Left cardiac atrium (tissue), 4 donors: ENCODE data around the gene PCCA. TPM values are rescaled to one million over a fixed set of nuclear protein-coding genes. Genes with fewer than 3 reads are reported as not detected.
"Not testable (repeated sequence)": the region's sequence is repeated elsewhere in the genome, so short reads cannot be mapped to it uniquely, and the experiment has no call there.

Experiments
- ATAC-seq, 2 donors: fragments of 200-7000 bp; cut with Tn5 transposase; one replicate each; pipeline ENCODE4 v1.9.1; 2020; ENCODE audit warnings: mild to moderate bottlenecking in 2 of 2, moderate library complexity in 2 of 2
- DNase-seq: peaks from one replicate; pipeline ENCODE4 v3.0.0-alpha.2; 2020
- intact Hi-C, 2 donors: fragments of 100-400 bp; cut with DNase I; formaldehyde crosslinking; loops; one replicate each; pipeline versions ENCODE4 v1.14.1 to v1.15.1; 2022 to 2023
- total RNA-seq, 2 donors: library from RNA; stranded (reverse); fragmentation: NEBNext Ultra II Directional; extraction: Animal tissue kit (Norgen Biotek cat#: 25700); gene quantifications; one replicate each; pipeline ENCODE4 v1.2.1, GENCODE V29; 2021
- donor health status: DM: no; HTN: yes; CAD: no.
- donor health status: DM: no; HTN: yes; CAD: no; lungs with severe emphysema.
- donor health status: DM: yes; HTN: yes; CAD: no.
- donor health status: Dilated cardiomyopathy.

Gene PCCA
- total RNA-seq, 2 donors from 2014 or later: 47.1 to 51.1 TPM

DNA sequence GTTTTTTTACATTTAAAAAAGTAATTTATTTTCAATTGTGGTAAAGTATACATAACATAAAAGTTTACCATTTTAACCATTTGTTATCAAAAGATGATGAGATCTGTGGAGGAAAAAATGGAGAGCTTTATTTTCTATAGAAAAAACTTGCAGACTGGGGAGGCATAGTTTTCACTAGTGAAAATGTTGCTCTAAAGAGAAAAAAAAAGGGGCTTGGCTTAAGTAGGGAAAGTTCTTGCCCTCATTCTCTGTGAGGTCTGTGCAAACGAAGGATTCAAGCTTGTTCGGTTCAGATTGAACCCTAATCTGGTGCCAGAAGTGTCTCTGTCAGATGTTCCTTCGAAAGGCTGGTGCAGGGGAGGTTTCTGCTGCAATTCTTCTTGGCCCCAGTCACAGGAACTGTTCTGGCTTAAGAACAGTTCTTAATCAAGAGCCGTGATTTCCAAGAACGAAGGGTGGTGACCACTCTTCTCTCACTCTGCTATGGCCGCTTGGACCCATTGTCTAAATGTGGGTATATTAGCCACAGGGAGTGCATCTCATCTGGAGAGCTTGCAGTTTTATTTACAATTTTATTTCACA is 42.1 kb downstream of the PCCA start:
- peak; percentile 55 to 58 for ATAC-seq

DNA sequence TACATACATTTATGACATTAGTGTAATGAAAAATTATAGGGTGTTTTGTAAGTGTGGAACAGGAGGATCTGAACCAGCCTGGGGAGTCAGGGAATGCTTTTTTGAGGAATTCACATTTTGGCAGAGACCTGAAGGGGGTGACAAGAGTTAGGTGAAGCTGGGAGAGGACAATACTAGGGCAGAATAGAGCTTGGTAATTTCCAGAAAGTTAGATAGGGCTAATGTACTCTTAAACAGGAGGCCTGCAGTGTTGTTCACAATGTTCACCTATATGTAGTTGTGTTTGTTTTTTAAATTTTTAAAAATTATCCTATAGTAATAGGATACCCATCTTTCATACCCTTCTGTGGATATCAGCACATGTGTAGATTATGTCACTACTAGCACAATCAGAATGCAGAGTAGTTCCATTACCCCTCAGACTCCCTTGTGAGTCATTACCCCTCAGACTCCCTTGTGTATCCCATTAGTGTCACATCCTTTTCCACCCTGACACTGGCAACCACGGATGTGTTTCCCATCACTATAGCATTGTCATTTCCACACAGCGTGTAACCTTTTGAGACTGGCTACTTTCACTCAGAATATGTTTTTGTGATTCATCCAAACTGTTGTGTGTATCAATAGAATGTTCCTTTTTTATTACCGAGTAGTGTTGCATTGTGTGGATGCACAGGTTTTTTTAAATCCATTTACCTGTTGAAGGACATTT is 43.1 kb downstream of the PCCA start:
- DNase-seq (no peak), ATAC-seq (peak in 1 of 2 donors; percentile 93)
- intact Hi-C loops: no loop called here

More for the DNA sequence above, 42.1 kb downstream of the PCCA start:
- intact Hi-C loops: no loop called here
- no peak for DNase-seq

DNA sequence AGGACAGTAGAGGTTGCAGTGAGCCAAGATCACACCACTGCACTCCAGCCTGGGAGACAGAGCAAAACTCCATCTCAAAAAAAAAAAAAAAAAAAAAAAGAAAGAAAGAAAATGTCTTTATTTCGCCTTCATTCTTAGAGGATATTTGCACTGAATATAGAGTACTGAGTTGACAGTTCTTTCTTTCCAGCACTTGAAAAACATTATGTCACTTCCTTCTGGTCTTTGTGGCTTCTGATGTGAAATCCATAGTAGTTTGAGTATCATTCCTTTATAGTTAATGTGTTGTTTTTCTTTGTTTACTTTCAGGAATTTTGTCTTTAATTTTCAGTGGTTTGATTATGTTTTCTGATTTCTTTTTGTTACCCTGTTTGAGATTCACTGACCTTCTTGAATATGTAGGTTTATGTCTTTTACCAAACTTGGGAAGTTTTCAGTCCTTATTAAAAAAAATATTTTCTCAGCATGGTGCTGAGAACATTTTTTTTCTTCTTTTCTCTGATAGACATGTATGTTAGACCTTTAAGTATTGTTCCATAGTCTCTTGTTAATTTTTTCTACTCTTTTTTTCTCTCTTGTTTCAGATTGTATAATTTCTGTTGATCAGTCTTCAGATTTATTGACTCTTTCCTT is 50.1 kb downstream of the PCCA start:
- no peak for ATAC-seq
- no peak for DNase-seq
- intact Hi-C loops: no loop called here

DNA sequence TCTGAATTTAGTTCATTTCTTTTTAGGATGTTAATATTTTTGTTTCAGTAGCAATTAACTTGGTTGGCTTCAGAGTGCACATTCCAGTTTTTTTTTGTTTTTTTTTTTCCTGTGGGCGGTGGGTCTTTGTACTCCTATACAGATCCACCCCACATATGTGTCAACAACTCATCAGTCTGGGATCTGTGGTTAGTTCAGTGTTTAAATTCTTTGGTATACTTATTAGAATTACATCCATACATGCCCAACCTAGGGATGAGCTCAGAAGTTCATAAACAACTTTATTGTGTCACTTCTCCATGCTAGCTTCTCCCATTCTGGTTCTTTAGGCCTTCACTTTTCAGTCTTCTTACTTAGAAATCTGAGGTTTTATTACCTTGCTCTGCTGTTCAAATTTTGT is 50.9 kb downstream of the PCCA start:
- DNase-seq: no peak
- ATAC-seq: no peak
- intact Hi-C loops: no loop called here

DNA sequence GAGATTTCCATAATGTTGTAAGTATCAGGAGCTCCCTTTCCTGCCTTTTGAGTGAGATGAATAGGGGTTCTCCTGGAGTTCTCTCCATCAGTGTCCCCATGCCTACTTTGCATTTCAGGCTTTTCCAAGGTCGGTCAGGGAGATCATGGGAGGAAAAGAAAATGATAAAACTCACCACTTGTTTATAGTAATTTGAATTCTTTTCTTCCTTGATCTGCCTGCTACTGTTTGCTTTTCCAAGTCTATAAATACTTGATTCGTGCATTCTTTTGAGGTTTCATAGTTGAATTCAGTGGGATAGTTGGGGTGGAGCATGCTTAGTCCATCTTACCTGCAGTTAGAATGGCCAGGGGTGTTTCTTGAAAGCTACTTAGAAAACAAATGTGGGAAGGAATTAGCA is 51.5 kb downstream of the PCCA start:
- intact Hi-C loops: no loop called here
- DNase-seq: no peak
- no peak for ATAC-seq

DNA sequence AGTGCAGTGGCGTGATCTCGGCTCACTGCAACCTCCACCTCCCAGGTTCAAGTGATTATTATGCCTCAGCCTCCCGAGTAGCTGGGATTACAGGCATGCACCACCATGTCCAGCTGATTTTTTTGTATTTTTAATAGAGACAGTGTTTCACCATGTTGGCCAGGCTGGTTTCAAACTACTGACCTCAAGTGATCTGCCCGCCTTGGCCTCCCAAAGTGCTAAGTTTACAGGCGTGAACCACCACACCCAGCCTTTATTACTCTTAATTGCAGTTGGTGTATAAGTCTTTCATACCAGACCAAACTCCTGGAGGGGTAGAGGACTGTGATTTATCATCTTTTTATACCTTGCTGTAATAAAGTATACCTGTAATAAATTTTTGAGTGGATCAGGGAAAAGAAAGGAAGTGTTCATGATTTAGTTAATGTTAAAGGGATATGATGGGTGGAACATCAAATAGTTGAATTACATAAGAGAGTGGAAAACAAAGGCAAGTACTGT is 52.6 kb downstream of the PCCA start:
- DNase-seq, intact Hi-C loops, ATAC-seq: not testable (repeated sequence)

DNA sequence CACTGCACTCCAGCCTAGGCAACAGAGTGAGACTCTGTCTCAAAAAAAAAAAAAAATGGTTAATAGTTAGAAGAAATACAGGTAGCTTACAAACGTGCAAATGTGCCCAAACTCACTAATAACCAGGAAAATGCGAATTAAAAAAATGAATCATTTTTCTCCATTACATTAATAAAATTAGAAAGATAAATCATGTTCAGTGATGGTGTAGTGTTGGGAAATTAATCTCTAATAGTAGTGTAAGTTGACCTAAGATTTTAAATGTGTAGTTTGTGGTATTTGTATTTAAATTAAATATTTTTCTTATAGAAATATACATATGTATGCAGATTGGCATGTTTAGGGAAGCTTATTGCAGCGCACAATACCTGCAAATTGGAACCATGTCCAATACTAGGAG is 57.6 kb downstream of the PCCA start:
- DNase-seq (no peak), ATAC-seq (no peak)
- intact Hi-C loops: no loop called here

DNA sequence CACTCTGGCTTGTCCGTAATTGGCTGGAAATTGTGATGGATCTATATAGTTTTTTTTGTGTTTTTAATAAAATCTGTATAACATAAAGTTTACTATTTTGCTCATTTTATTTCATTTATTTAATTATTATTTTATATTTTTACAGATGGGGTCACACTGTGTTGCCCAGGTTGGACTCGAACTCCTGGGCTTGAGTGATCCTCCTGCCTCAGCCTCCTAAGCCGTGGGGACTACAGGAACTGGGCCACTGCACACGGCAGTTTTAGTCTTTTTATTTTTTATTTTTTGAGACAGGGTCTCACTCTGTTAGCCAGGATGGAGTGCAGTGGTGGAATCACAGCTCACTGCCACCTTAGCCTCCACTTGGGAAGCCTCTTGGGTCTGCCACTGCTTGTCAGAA is 58.9 kb downstream of the PCCA start:
- DNase-seq: no peak
- intact Hi-C loops: no loop called here
- no peak for ATAC-seq

DNA sequence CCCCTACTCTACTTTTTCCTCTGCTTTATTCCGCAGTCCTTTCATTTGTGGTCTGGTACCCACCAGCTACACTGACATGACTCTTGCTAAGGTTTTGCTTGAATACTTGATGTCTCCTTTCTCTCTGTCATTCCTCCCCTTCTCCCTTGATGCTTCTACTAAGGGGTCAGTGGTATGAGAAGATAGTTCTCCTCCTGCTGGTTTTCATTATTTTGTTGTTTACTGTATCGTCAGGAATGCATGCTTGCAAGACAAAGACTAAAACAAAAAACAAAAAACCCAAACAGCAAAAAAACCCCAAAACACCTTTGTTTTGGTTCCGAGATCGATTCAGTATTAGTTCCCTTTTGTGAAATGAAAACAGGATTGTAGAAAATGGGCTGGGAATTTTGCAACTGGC is 59.5 kb downstream of the PCCA start:
- ATAC-seq: no peak
- intact Hi-C loops: no loop called here

DNA sequence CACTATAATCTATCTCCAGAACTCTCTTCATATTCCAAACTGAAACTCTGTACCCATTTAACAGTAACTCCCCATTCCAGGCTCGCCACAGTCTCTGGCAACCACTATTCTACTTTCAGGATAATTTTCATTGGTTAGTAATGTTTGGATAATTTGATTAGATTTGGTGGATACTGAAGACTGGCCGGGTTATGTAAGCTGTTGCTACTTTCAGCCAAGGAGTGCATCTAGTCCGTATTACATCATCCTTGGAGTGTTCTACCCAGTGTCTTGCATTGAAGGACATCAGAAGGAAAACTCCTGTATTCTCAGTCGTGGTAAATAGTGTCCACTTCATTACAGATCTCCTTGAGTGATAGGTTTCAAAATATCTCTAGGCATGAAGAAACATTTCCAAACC is 60.5 kb downstream of the PCCA start:
- ATAC-seq (no peak), DNase-seq (no peak)
- intact Hi-C loops: no loop called here

More for the DNA sequence above, 59.5 kb downstream of the PCCA start:
- no peak for DNase-seq

DNA sequence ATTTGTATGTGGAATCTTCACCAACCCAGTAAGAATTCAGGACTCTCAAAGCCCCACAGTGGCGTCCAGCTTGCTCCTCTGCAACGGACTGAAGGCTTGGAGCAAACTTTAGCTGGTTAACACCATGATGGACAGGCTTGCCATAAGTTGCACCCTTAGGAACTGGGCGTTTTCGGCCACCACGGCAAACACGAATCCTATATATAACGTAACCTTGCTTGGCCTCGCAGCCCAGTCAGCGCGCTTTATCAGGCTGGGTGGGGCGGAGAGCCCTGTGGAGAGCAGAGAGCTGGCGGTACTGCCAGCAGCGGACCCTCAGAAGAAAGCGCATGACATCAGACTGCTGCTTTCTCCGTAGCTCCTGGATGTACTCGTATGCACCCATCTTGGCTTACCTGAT is 61.8 kb downstream of the PCCA start:
- ATAC-seq, intact Hi-C loops, DNase-seq: not testable (repeated sequence)

DNA sequence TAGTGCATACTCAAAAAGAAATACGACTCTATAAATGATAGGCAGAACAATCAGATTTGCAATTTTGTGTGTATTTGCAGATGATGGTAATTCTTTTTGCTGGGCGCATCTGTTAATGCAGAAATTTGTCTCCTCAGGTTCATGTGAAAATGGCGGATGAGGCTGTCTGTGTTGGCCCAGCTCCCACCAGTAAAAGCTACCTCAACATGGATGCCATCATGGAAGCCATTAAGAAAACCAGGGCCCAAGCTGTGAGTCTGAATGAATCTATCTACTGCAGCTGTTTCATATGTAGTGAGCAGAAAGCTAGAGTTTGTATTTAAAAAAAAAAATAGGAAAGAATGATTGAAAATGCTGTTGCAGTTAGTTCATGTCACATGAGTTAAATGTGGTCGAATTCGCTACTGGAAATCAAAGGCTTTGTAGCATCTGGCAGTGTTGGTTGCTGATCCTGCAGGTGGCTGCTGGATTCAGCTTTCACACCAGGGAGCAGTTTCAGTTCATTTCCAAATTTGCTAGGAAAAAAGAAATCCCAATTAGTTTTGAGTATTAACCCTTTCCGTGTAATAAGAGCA is 66.0 kb downstream of the PCCA start:
- no peak for DNase-seq
- intact Hi-C loops: no loop called here
- ATAC-seq: no peak

DNA sequence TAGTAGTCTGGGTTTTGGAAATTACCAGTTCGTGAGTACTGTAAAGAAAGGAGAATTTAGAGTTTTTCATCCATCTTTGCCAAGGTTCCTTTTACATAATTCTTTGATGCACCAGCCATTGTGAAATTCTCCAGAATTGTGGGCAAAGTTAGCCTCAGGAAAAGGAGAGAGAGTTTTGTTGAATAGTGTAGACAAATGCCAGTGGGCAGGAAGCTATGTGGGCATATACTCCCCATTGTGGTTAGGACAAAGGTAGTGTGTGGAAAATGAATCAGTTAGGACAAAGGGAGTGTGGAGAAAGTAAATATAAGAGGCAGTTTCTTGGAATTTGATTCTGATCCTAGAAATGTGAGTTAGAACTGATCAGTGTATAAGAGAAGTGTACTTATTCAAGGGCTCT is 67.9 kb downstream of the PCCA start:
- DNase-seq (no peak), ATAC-seq (no peak)
- intact Hi-C loops: no loop called here

DNA sequence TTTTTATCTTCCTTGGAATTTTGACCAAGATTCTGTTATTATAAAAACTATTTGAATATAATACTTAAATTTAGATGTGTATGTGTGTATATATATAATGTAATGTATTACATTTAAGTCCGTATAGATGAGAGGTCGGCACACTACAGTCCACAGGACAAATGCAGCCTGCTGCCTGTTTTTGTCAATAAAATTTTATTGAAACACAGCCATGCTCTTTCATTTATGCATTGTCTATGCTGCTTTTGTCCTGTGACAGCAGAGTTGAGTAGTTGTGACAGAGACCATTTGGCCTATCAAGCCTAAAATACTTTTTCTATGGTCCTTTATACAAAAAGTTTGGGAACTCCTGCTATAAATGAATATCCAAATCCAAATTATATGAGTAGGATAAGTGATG is 69.7 kb downstream of the PCCA start:
- intact Hi-C loops: no loop called here
- ATAC-seq (no peak), DNase-seq (no peak)

DNA sequence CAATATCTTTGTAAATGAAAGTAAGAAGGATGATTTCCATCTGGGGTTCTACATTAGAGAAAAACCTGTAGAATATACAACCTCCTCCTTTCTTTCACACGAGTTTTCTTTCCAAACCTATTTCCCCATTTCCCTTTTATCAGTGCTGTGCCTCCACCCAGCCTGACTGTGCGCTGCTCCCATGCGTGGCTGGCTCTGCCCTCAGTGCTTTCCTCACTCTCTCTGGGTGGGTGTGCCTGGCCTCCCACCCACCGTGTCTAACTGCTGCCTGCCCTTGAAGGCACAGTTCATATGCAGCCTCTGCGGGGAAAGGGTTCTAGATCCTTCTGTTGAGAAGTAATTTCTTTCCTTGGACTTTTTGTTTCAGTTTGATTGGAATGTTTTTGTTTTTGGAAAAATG is 70.7 kb downstream of the PCCA start:
- ATAC-seq (no peak), DNase-seq (no peak)
- intact Hi-C loops: no loop called here

DNA sequence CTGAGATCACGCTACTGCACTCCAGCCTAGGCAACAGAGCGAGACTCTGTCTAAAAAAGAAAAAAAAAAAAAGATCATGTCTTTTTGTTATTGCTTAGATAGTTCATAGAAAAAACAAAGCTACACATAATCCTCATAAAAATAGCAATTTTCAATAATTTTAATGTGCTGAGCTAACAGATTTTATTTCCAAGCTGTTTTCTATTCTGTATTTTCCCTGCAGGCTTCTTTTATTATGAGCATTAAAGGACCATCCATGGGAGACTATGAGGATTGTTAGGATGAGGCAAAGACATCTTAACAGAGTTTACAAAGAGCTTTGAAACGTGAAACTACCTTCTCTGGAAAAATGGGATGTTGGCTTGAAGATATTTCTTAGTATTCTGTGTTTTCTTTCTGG is 71.6 kb downstream of the PCCA start:
- ATAC-seq: no peak
- DNase-seq: no peak
- intact Hi-C loops: no loop called here

DNA sequence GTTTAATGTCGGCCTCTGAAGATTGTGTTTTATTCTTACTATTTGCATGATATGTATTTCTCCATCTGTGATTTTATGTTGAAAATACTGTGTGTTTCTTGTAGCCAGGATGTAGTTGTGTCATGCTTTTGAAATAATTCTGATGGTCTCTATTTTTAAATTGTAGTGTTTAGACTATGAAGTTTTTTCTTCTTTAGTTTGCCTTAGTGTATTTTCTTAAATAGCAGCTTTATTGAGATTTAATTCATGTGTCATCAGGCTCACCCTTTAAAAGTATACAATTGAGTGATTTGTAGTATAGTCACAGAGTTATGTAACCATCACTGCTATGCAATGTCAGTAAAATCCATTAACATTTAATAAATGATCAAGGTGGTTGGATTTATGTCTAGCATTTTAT is 74.5 kb downstream of the PCCA start:
- intact Hi-C loops: no loop called here
- ATAC-seq (no peak), DNase-seq (no peak)

DNA sequence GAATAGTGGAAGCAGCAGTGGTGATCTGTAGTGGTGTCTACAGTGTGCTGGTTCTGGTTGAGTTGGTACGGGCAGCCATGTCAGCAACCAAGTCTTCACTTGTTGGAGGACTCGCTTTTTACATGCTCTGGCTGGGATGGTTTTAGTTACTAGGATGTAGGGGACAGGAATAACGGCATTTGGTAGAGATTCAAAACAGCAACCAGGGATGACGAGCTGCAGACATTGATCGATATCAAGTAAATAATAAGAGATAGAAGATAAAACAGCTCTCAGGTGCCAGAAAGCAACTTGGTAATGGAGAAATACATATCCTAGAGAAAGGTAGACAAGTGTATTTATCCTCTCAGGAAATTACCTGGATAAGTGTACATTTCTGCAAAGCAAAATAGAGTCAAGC is 84.3 kb downstream of the PCCA start:
- intact Hi-C loops: no loop called here
- DNase-seq (no peak), ATAC-seq (no peak)

DNA sequence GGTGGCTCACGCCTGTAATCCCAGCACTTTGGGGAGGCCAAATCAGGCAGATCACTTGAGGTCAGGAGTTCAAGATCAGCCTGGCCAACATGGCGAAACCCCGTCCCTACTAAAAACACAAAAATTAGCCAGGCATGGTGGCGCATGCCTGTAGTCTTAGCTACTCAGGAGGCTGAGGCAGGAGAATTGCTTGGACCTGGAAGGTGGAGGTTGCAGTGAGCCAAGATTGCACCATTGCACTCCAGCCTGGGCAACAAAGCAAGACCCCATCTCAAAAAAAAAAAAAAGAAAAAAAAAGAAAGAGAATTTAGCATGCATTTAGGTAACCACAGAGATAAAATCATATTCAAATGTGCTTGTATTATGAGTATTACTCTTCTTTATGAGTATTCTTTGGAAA is 85.6 kb downstream of the PCCA start:
- intact Hi-C loops, DNase-seq, ATAC-seq: not testable (repeated sequence)

DNA sequence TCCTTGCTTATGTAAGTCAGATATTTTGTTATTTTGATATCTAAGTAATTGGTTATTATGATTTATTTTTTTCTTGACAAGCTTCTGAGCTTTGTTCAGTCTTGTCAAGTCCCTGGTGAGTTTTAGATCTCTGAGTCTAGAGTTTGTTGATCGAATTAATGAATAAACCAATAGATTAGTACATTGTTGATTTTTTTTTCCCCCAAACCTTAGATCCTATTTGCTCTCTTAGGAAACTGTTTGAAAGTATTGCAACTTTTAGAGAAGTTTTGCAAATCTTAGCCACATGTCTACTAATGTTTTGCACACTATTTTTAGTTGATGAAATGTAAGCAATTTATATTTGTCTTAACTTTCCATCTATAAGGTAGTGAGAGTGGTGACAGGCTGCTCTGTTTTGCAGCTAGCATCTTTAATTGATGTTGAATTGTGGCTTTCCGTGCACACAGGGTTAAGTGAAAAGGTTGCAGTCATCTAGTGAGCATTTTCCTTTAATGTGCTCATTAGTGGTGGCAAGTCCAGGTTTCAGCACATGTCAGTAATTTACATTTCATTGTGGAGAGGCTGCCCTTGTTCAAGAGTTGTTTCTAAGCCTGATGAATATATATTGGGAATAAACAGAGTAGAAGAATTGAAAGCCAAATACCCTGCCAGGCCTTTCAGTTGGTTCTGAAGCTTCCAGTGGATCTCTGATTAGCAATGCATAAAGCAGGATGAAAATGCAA is 86.3 kb downstream of the PCCA start:
- intact Hi-C loops: no loop called here
- no peak for ATAC-seq
- DNase-seq: no peak
